CD1c-positive myeloid dendritic cell (primary cell): ENCODE measurements around the gene MYH7.
"Not testable (repeated sequence)": the region's sequence is repeated elsewhere in the genome, so short reads cannot be mapped to it uniquely, and the experiment has no call there.

Source experiments
- DNase-seq: peaks from one replicate; pipeline ENCODE4 v3.0.0-alpha.2; 2016; ENCODE audit errors: extremely low spot score

Gene MYH7

GRCh38 chr14:23430016-23430722 lies 5.3 kb downstream of the MYH7 start:
- no peak for DNase-seq

DNA sequence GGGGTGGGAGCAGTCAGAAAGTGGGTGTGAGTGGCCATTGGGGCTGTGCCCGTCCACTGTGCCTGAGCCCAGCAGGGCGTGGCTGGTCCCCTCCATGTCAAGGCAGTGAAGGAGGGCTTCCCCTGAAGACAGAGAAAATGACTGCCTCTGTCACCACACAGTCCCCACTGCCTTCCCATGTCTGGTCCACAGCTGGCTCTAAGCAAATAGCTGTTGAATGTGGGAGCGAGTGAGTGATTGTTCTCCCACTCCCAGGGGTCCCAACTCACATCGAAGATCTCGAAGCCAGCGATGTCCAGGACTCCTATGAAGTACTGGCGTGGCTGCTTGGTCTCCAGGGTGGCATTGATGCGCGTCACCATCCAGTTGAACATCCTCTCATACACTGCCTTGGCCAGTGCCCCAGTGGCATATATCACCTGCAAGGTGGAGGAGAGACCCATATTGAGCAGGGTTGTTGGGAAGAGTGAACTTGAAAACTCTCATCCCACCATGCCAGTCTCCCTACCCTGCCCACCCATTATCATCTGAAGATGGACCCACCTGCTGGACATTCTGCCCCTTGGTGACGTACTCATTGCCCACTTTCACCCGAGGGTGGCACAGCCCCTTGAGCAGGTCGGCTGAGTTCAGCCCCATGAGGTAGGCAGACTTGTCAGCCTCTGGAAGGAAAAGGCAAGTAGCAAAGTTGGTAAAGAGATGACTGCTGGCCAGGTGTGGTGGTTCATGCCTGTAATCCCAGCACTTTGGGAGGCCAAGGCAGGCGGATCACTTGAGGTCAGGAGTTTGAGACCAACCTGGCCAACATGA lies 6.6 kb downstream of the MYH7 start:
- DNase-seq = no peak

GRCh38 chr14:23425798-23426197 lies 9.7 kb downstream of the MYH7 start:
- not testable (repeated sequence) for DNase-seq

DNA sequence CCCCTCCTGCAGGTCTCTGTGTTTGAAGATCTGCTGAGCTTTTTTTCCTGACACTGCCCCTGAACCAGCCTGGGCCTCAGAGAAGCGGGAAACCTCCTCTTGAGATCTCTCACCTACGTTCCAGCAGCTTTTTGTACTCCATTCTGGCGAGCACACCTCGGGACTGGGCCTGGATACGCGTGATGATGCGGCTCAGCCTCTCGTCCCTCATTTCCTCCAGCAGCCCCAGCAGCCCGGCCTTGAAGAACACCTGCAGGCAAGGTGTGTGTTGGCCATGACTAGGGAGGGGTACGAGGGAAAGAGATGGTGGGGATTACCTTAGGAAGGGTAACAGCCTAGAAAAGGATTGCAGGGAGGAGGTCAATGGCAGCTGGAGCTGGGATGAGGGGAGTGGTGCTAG lies 10.3 kb downstream of the MYH7 start:
- no peak for DNase-seq

- DNase-seq = no peak
Observed at GRCh38 chr14:23423657-23424056, 11.8 kb downstream of the MYH7 start.

DNA sequence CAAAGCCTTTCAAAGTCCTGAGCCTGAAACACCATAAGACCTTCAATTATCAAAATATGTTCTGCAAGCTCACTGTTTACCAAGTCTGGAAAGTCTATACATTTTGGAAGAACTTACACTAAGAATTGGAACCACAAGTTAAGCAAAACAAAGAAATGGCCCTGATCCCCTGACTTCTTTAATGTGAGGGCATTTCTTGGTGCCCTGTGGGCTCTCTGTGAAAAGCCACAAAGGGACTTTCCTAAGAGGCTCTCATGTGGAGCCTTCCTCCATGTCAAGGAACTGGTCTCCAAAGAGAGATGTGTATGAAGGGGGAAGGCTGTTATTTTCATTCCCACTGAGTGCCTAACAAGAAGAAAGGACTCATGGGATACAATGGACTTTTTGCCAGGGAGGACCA lies 13.9 kb downstream of the MYH7 start:
- DNase-seq = no peak

GRCh38 chr14:23419646-23420045 lies 15.8 kb downstream of the MYH7 start:
- not testable (repeated sequence) for DNase-seq

DNA sequence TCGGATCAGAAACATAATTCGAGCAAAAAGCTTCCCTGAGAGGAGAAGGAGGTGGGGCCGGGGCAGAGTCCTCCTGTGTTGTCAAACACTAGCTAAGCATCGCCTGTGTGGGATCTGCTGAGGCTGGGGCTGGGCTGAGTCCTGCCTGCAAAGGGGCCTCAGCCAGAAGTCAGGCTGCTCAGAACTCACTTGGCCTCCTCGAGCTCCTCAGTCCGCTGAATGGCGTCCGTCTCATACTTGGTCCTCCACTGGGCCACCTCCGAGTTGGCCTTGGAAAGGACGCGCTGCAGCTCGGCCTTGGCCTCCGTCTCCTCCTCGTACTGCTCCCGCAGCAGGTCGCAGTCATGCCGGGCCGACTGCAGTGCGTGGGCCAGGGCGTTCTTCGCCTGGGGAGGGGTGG lies 17.4 kb downstream of the MYH7 start:
- no peak for DNase-seq

GRCh38 chr14:23417269-23417668 lies 18.2 kb downstream of the MYH7 start:
- not testable (repeated sequence) for DNase-seq

DNA sequence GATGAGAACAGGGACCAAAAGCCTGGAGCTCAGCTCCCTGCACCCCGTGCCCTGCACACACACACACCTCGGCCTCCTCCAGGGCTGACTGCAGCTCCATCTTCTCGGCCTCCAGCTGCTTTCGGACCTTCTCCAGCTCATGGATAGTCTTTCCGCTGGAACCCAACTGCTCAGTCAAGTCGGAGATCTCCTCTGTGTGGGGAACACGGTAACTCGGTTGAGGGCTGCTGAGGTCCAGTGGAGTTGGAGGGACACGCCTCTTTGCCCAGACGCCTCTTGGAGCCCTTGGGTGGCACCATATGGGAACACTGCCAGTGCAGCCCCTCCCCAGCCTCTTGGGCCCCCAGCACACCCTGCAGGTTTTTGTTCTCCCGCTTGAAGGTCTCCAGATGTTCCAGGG lies 18.7 kb downstream of the MYH7 start:
- no peak for DNase-seq

DNA sequence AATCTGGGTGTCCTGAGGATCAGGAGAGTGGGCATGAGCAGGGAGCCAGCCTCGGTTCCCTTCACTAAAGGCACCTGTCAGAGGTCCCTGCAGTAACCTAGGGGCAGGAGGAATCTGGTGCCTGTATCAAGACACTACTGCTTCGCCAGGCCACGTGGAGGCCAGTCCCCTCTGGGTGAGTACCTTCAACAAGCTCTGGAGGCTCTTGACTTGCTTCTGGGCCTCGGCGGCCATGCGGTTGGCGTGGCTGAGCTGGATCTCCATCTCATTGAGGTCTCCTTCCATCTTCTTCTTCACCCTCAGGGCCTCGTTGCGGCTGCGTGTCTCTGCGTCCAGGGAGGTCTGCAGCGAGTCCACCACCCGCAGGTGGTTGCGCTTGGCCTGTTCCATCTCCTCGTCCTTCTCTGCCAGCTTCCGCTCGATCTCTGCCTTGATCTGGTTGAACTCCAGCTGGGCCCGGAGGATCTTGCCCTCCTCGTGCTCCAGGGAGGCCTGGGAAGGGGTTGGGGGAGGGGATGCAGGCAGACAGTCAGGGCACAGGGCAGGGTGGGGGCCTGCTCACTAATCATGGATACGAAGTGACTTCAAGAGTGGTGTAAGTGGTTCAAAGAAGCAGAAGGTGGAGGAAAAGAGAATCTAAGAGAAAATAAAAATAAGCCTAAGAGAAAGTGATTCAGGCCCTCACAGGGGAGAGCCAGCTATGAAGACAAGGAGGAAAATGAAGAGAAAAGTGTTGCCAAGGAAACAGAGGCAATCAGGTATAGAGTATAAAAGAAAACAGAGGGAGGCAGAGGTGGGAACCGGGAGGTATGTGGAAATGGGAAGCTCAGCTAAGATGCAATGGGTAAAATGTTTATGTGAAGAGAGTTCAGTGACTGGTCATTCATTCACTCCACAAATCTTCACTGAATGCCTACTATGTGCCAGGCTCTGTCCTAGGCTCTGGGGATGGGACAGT lies 19.4 kb downstream of the MYH7 start:
- no peak for DNase-seq

GRCh38 chr14:23414906-23415820 lies 20.3 kb downstream of the MYH7 start:
- no peak for DNase-seq

GRCh38 chr14:23414254-23414653 lies 21.2 kb downstream of the MYH7 start:
- DNase-seq = no peak

GRCh38 chr14:23413681-23414080 lies 21.8 kb downstream of the MYH7 start:
- DNase-seq = no peak

GRCh38 chr14:23411563-23412525 lies 23.6 kb downstream of the MYH7 start:
- DNase-seq = no peak

GRCh38 chr14:23409966-23410635 lies 25.4 kb downstream of the MYH7 start:
- no peak for DNase-seq

- no peak for DNase-seq
Observed at GRCh38 chr14:23409475-23409874, 26.0 kb downstream of the MYH7 start.

GRCh38 chr14:23408307-23408630 lies 27.2 kb downstream of the MYH7 start:
- no peak for DNase-seq

DNA sequence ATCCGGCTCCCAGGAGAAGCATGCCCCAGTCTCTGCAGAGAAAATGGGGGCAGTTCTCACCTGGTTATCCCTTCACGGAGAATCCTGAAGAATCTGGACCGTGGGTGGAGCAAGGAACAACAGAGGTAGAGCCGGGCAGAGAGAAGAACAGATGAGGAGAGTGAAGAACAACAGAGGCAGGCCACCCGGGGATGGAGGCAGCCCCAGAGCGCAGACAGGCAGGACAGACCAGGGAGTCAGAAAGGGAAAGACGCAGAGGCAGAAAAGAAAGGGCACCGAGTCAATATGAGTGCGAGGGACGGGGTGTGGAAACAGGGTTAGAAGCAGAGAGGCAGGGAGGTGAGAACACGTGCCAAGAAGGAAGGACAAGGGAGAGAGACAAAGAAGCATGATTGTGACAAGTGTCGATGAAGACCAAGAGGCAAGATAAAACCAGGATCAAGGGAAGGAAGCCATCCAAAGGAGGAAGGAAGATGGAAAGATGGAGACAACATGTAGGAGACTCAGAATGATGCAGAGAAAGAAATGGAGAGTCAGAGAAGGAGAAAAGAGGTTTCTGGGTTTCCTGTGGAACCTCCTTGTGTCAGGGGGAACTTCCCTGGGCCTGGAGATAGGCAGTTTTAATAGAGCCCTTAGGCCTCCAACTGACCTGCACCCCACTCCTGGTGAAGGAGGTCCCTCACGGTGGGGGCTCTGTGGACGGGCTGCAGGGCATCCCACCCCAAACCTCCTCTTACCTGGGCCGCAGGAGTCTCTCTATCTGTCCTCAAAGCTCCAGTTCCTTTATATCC lies 27.7 kb downstream of the MYH7 start, which contains the start of gene MYH6:
Gene MYH6, minus strand, starts transcription at position 758 of the 791 bp plus-strand sequence. CDS start 1,050 bp downstream, outside the sequence.
- no peak for DNase-seq
